Kidney (tissue), 14 donors: Measurements from ENCODE around the gene NIPSNAP3A. TPM values are rescaled to one million over a fixed set of nuclear protein-coding genes. Genes with fewer than 3 reads are reported as not detected.

Experiments
- DNase-seq, 5 donors: peaks; one replicate each; pipeline ENCODE4 v3.0.0-alpha.2; 2013 to 2020
- FAIRE-seq: peaks from 2 replicates; lab custom pipeline; 2012; peaks lifted over from hg19 to GRCh38; lab: Jason Lieb, UNC
- H3K27ac ChIP-seq, 2 donors: one replicate each; pipeline ENCODE4 v1.7.0; 2013; ENCODE audit warnings: low read depth in 2 of 2, low read length in 2 of 2, inconsistent platforms in 1 of 2
- H3K27me3 ChIP-seq: one replicate; pipeline ENCODE4 v1.7.1; 2013; ENCODE audit warnings: low read length, inconsistent platforms; ENCODE audit not compliant: control insufficient read depth, insufficient read depth
- H3K36me3 ChIP-seq, 3 donors: one replicate each; pipeline versions ENCODE4 v1.7.0 to v1.7.1; 2013; ENCODE audit warnings: low read length in 3 of 3, control low read depth in 1 of 3, inconsistent platforms in 1 of 3; ENCODE audit not compliant: insufficient read depth in 3 of 3, control insufficient read depth in 2 of 3
- H3K4me1 ChIP-seq, 3 donors: one replicate each; pipeline versions ENCODE4 v1.7.0 to v1.7.1; 2013; ENCODE audit warnings: low read length in 3 of 3, inconsistent platforms in 1 of 3, low read depth in 1 of 3; ENCODE audit not compliant: control insufficient read depth in 2 of 3, insufficient read depth in 2 of 3
- H3K4me3 ChIP-seq, 3 donors: one replicate each; pipeline versions ENCODE4 v1.7.0 to v1.8.1; 2013; ENCODE audit warnings: low read length in 3 of 3, control low read depth in 1 of 3, inconsistent platforms in 1 of 3
- H3K9ac ChIP-seq, 3 donors: one replicate each; pipeline versions ENCODE4 v1.7.0 to v1.7.1; 2013; ENCODE audit warnings: low read length in 3 of 3, control low read depth in 1 of 3, inconsistent platforms in 1 of 3
- H3K9me3 ChIP-seq, 3 donors: one replicate each; pipeline versions ENCODE4 v1.7.0 to v1.7.1; 2013; ENCODE audit warnings: low read length in 3 of 3, control low read depth in 1 of 3, inconsistent platforms in 1 of 3; ENCODE audit not compliant: control insufficient read depth in 2 of 3, insufficient read depth in 1 of 3
- intact Hi-C: fragments of 100-400 bp; cut with DNase I; formaldehyde crosslinking; loops from one replicate; pipeline ENCODE4 v1.11.1; 2022
- polyA plus RNA-seq: library from polyadenylated mRNA; stranded (reverse); fragments of 350-450 nt; fragmentation: Illumina TruSeq; extraction: RNeasy Lipid Tissue Mini Kit (QIAGEN cat#74804); gene quantifications from one replicate; pipeline ENCODE4 v1.2.3, GENCODE V29; 2014; ENCODE audit warnings: low read depth, low replicate concordance; ENCODE audit not compliant: insufficient read depth
- total RNA-seq: library from RNA; stranded (reverse); fragmentation: NEBNext Ultra II Directional; extraction: Animal tissue kit (Norgen Biotek cat#: 25700); gene quantifications from one replicate; pipeline ENCODE4 v1.2.1, GENCODE V29; 2021
- TF ChIP-seq, protein P1 (sequence below): IDR thresholded peaks from 3 replicates; pipeline ENCODE4 v1.5.1; 2012; ENCODE audit warnings: mild to moderate bottlenecking, moderate library complexity, borderline replicate concordance; ENCODE audit not compliant: insufficient read depth; ENCODE audit errors: extremely low read depth
- donor health status: control.
- donor health status: control.
- donor health status: control.
- donor health status: control.
- donor health status: control.
- donor health status: DM: yes; HTN: yes; CAD: no.
- donor health status: Normal renal cell carcinoma (clear cell type).

The NIPSNAP3A gene
- total and polyA plus RNA-seq, 2 donors from 2014 or later, result 27.9 to 31.2 TPM

DNA sequence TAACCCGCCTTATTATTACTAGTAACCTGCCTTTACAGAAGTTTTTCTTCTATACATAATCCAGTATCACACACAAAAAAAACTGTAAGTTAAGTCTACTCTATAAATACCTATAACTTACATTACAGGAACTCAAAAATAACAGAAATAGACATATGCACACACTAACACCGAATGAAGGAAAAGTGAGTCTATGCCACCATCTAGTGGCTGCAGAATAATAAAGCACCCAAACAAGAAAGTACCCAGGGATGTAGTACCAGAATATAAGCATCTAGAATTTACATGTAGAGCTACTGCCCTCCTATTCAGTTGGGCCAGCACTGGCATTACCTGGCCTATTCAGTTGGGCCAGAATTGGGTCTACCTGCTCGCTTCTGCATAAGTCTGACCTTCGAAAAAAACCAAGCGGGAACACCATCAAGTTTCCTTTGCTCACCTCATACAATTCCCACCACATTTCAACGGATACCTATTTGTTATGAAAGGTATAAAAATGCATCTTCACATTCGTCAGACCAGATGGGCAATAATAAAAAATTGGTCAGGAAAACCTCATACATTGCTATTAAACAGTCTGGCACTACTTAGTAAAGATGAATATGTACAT lies 4.0 kb upstream of the NIPSNAP3A start:
- DNase-seq (peak in 3 of 5 donors; percentile 42 to 88 (median 82)), FAIRE-seq (peak; percentile 97)

DNA sequence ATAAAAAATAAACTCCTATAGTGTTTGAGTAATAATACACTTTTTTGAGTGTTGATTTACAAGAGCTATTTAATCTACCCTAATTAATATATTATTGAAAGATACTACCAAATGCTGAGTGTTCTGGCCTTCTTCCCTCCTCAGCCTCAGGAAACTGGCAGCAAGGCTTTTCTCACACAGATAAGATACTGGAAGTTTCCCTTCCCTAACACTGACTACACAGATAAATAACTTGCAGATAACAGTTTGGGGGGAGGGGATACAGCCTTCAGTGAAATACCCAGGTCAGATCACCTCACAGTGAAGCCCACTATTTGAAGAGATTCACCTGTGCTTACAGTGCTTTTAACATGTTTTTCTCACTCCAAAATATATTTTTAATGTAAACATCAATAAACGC lies 1.6 kb upstream of the NIPSNAP3A start:
- no peak for DNase-seq
- H3K36me3 ChIP-seq, result no peaks in the 10 kb centered on the region
- intact Hi-C loops, result no loop called here
- no peaks in the 10 kb centered on the region for H3K27me3 ChIP-seq
- H3K4me1 ChIP-seq, result peaks cover 3 to 7% (median 4%) of the 10 kb centered on the region in 3 donors
- TF ChIP-seq, protein P1, sequence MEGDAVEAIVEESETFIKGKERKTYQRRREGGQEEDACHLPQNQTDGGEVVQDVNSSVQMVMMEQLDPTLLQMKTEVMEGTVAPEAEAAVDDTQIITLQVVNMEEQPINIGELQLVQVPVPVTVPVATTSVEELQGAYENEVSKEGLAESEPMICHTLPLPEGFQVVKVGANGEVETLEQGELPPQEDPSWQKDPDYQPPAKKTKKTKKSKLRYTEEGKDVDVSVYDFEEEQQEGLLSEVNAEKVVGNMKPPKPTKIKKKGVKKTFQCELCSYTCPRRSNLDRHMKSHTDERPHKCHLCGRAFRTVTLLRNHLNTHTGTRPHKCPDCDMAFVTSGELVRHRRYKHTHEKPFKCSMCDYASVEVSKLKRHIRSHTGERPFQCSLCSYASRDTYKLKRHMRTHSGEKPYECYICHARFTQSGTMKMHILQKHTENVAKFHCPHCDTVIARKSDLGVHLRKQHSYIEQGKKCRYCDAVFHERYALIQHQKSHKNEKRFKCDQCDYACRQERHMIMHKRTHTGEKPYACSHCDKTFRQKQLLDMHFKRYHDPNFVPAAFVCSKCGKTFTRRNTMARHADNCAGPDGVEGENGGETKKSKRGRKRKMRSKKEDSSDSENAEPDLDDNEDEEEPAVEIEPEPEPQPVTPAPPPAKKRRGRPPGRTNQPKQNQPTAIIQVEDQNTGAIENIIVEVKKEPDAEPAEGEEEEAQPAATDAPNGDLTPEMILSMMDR, result no peak
- no peak for FAIRE-seq
- H3K9me3 ChIP-seq, result no peaks in the 10 kb centered on the region
- no peak overlapping the region for H3K9ac ChIP-seq
- H3K27ac ChIP-seq, result no peak overlapping the region
- no peak overlapping the region for H3K4me3 ChIP-seq

More for the DNA sequence above, 4.0 kb upstream of the NIPSNAP3A start:
- Histone ChIP-seq H3K36me3 (no peaks in the 10 kb centered on the region), H3K27ac (no peak overlapping the region), H3K9me3 (no peaks in the 10 kb centered on the region), H3K4me3 (no peak overlapping the region), H3K9ac (no peak overlapping the region), H3K4me1 (peaks cover 0 to 4% (median 3%) of the 10 kb centered on the region in 3 donors), H3K27me3 (no peaks in the 10 kb centered on the region)
- intact Hi-C loops, result no loop called here
- TF ChIP-seq, protein P1, result peak; percentile 59

DNA sequence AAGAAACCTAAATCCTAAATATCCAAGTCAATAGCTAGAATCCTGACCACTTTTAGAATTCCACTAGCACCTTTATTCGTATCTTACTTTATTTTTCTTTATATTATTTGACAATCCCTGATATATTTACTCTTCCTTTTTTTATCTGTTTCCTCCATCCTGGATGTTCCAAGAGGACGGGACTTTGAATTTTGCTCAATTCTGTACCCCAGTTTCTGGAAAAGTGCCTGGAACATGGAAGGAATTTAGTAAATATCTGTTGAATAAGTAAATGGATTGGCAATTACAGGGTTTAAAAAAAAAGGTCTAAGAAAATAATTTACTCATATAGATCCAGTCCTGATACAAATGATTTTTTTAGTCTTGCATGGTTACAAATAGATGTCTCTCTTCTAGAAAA lies 1.2 kb upstream of the NIPSNAP3A start:
- Histone ChIP-seq H3K9ac (no peak overlapping the region), H3K4me1 (peaks cover 3 to 7% (median 4%) of the 10 kb centered on the region in 3 donors), H3K36me3 (no peaks in the 10 kb centered on the region), H3K27me3 (no peaks in the 10 kb centered on the region), H3K9me3 (no peaks in the 10 kb centered on the region), H3K27ac (no peak overlapping the region), H3K4me3 (no peak overlapping the region)
- TF ChIP-seq, protein P1, result no peak
- intact Hi-C loops, result no loop called here
- FAIRE-seq, result no peak
- DNase-seq, result no peak
